Body of pancreas (tissue), 4 donors: ENCODE data around the gene ADCY10. TPM values are rescaled to one million over a fixed set of nuclear protein-coding genes. Genes with fewer than 3 reads are reported as not detected.

Experiments used
- ATAC-seq: fragments of 150-250 bp; one replicate; pipeline ENCODE4 v1.9.1; 2016
- DNase-seq, 4 donors: peaks; one replicate each; pipeline ENCODE4 v3.0.0-alpha.2; 2019
- H3K27ac ChIP-seq, 4 donors: fragments of 200-600 bp; sonication (generic); 1 replicate in 3 of 4; 2 replicates in 1 of 4; pipeline versions ENCODE4 v1.5.1 to v1.6.1; 2016 to 2019; ENCODE audit warnings: mild to moderate bottlenecking in 1 of 4, mixed read lengths in 1 of 4, moderate library complexity in 1 of 4
- H3K27me3 ChIP-seq, 2 donors: fragments of 200-600 bp; sonication (generic); one replicate each; pipeline ENCODE4 v1.6.0; 2016; ENCODE audit warnings: mild to moderate bottlenecking in 1 of 2
- H3K36me3 ChIP-seq, 2 donors: fragments of 200-600 bp; sonication (generic); replicated peaks in 1 of 2; 2 replicates each; pipeline ENCODE4 v1.5.1; 2016; ENCODE audit warnings: low read depth in 2 of 2; ENCODE audit not compliant: insufficient read depth in 1 of 2
- H3K4me1 ChIP-seq: fragments of 200-600 bp; sonication (generic); one replicate; pipeline ENCODE4 v1.6.0; 2016
- H3K4me3 ChIP-seq, 2 donors: fragments of 200-600 bp; sonication (generic); 1 replicate in 1 of 2; 2 replicates in 1 of 2; pipeline ENCODE4 v1.5.1; 2016 to 2019
- H3K9me3 ChIP-seq, 3 donors: fragments of 200-600 bp; sonication (generic); 1 replicate in 2 of 3; 2 replicates in 1 of 3; pipeline ENCODE4 v1.5.1; 2016
- CTCF ChIP-seq, 7 experiments: fragments of 450-650 bp in 4 of 7; fragments of 200-600 bp in 3 of 7; sonication (generic) in 3 of 7; IDR thresholded peaks; one replicate each; pipeline ENCODE4 v1.5.1; 2016 to 2019; ENCODE audit warnings: antibody characterized with exemption in 7 of 7
- POLR2A ChIP-seq, 3 donors: fragments of 450-650 bp; IDR thresholded peaks; one replicate each; pipeline ENCODE4 v1.6.1; 2016; ENCODE audit warnings: antibody characterized with exemption in 3 of 3, mild to moderate bottlenecking in 2 of 3
- WGBS, 2 donors: methylation state at CpG; one replicate each; pipeline ENCODE4 v1.1.5; 2017; 5-methylcytosine and 5-hydroxymethylcytosine counted together
- intact Hi-C: fragments of 100-400 bp; cut with DNase I; formaldehyde crosslinking; loops from one replicate; pipeline ENCODE4 v1.15.1; 2023
- total RNA-seq, 2 donors: library from RNA; depleted of rRNA; stranded (reverse); fragments of >200 nt; gene quantifications; one replicate each; pipeline ENCODE4 v1.1.0, GENCODE V29; 2016

Gene ADCY10
- total RNA-seq, 2 donors from 2014 or later = 0.26 TPM; not detected in 1

DNA sequence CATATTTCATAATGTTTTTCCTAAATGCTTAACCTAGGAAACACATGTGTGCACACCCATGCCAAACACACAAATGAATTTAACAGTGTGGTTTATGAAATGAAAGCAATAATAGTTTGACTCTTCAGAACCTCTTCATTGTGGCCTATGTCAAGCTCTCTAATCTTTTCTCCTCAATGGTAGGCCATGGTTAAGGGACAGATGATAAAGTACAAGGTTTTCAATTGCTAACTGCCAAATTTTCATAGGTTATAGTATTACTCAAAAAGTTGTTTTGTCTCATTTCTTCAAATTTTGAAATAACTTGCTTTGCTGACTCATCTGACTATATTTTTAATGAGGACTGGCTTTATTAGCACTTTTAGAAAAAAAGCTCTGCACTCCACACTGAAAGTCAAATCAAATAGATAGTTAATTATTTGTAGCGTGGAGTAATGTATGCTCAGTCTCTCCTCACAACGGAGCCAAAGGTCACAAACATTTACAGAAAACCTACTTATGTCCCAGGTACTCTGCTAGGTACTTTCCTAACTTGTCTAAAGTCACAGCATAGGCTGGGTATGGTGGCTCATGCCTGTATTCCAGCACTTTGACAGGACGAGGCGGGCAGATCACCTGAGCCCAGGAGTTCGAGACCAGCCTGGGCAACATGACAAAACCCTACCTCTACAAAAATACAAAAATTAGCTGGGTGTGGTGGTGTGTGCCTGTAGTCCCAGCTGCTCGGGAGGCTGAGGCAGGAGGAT is 3.0 kb upstream of the ADCY10 start:
- 63 to 68% methylated on average over 6 of the region's 6 CpGs for WGBS, 2 donors
- ATAC-seq (no peak), DNase-seq (no peak)
- H3K27ac ChIP-seq = peak overlapping the region in 3 of 4 donors; percentile 14 to 58 (median 28)
- H3K9me3 ChIP-seq = no peaks in the 10 kb centered on the region
- intact Hi-C loops = no loop called here
- H3K4me3 ChIP-seq = no peak overlapping the region
- H3K27me3 ChIP-seq = no peaks in the 10 kb centered on the region
- TF ChIP-seq POLR2A (IDR thresholded peaks at IDR 0.05) = no peak
- no peak for TF ChIP-seq CTCF (IDR thresholded peaks at IDR 0.05)
- no peaks in the 10 kb centered on the region for H3K36me3 ChIP-seq
- H3K4me1 ChIP-seq = peaks cover 28% of the 10 kb centered on the region

DNA sequence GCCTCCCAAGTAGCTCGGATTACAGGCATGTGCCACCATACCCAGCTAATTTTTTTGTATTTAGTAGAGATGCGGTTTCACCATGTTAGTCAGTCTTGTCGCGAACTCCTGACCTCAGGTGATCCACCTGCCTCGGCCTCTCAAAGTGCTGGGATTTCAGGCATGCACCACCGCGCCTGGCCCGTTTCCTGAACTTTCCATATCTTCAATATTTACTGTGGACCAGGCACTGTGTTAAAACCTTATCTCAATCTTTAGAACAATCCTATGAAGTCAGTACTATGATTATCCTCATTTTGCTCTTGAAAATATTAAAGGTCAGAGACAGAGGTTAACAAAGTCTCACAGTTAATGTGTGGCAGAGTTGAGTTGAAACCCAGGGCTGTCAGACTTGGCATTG is 1.6 kb upstream of the ADCY10 start:
- DNase-seq = no peak
- WGBS, 2 donors = 60 to 72% methylated on average over 8 of the region's 8 CpGs
- peak; percentile 35 for ATAC-seq
- Histone ChIP-seq H3K27ac (peak overlapping the region in 3 of 4 donors; percentile 31 to 58 (median 33)), H3K4me1 (peaks cover 36% of the 10 kb centered on the region), H3K9me3 (no peaks in the 10 kb centered on the region), H3K36me3 (no peaks in the 10 kb centered on the region), H3K4me3 (no peak overlapping the region), H3K27me3 (no peaks in the 10 kb centered on the region)
- intact Hi-C loops = no loop called here
- TF ChIP-seq CTCF (IDR thresholded peaks at IDR 0.05) (no peak), POLR2A (IDR thresholded peaks at IDR 0.05) (no peak)

DNA sequence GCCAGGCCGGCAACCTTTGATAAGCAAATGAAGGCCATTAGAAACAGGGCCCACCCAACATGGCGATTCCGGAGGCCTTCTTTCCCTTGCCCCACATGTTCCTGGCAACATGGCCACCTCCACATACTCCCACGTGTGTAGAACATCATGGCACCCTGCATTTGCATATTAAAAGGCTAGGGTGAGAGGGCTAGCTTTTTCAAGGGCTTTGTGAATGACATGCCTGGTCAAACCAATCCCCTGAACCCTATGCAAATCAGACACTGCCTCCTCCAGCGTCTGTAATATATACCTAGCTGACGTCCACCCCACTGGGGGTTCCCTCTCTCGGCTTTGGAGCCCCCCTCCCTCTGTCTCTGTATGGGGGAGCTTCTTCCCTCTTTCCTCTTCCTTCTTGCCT is 1.6 kb downstream of the ADCY10 start:
- Histone ChIP-seq H3K27ac (peak overlapping the region in 1 of 4 donors; percentile 3), H3K9me3 (no peaks in the 10 kb centered on the region), H3K27me3 (no peaks in the 10 kb centered on the region), H3K36me3 (no peaks in the 10 kb centered on the region), H3K4me3 (no peak overlapping the region), H3K4me1 (peaks cover 25% of the 10 kb centered on the region)
- ATAC-seq = no peak
- intact Hi-C loops = no loop called here
- no peak for TF ChIP-seq CTCF (IDR thresholded peaks at IDR 0.05)
- no peak for TF ChIP-seq POLR2A (IDR thresholded peaks at IDR 0.05)
- 73 to 77% methylated on average over 7 of the region's 7 CpGs for WGBS, 2 donors
- DNase-seq = no peak

GRCh38 chr1:167911413-167911812 is 2.5 kb downstream of the ADCY10 start:
- intact Hi-C loops = no loop called here
- no peaks in the 10 kb centered on the region for H3K27me3 ChIP-seq
- peaks cover 18% of the 10 kb centered on the region for H3K4me1 ChIP-seq
- H3K4me3 ChIP-seq = no peak overlapping the region
- peak in 2 of 4 donors; percentile 19 to 20 for DNase-seq
- WGBS, 2 donors = 52% methylated on average over 8 of the region's 8 CpGs
- H3K36me3 ChIP-seq = no peaks in the 10 kb centered on the region
- peak; percentile 43 for ATAC-seq
- TF ChIP-seq POLR2A (IDR thresholded peaks at IDR 0.05) = no peak
- no peak for TF ChIP-seq CTCF (IDR thresholded peaks at IDR 0.05)
- H3K27ac ChIP-seq = peak overlapping the region; percentile 3 to 62 (median 44)
- no peaks in the 10 kb centered on the region for H3K9me3 ChIP-seq

DNA sequence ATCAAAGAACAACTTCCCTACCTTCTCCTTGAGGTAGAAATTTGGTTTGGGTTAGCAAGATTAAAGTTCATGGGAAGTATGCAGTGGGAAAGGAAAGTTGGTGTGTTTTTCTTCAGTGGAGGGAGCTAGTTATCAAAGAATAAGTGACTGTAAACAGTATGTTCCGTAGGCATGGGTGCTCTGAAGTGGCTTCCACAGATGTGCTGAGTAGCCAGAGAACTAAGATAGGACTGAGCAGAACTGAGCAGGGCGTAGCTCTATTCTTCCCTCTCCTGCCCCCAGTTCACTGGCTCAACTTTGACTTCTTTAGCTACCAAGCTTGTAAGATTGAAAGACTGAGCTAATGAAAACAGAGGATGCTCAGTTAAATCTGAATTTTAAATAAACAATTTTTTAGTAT is 3.4 kb downstream of the ADCY10 start:
- no peaks in the 10 kb centered on the region for H3K27me3 ChIP-seq
- WGBS, 2 donors = 44 to 56% methylated on average over 2 of the region's 2 CpGs
- ATAC-seq (peak; percentile 60), DNase-seq (no peak)
- no peak overlapping the region for H3K4me3 ChIP-seq
- peak overlapping the region in 2 of 4 donors; percentile 19 to 60 for H3K27ac ChIP-seq
- no peak for TF ChIP-seq CTCF (IDR thresholded peaks at IDR 0.05)
- no peak for TF ChIP-seq POLR2A (IDR thresholded peaks at IDR 0.05)
- no peaks in the 10 kb centered on the region for H3K36me3 ChIP-seq
- H3K4me1 ChIP-seq = peaks cover 12% of the 10 kb centered on the region
- H3K9me3 ChIP-seq = no peaks in the 10 kb centered on the region
- intact Hi-C loops = no loop called here
